ENCODE measurements around the gene FBXL17. TPM values are rescaled to one million over a fixed set of nuclear protein-coding genes. Genes with fewer than 3 reads are reported as not detected.

Gene FBXL17
- total RNA-seq, 1 experiment from 2014 or later = 5.3 TPM

DNA sequence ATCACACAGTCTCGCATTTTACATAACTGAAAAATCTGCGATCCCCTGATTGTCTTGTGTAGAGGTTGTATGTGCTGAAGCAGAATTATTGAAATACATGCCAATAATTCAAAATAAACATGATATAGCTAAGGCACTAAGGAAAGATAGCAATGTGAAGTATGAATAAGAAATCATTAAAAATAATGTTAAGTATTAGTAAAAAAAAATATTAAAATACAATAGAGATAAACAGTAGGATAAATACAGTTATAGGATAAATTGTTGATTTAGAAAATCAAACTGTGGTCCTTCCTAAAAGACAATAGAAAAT is 121.1 kb downstream of the FBXL17 start:
- Histone ChIP-seq H2BK15ac (ENCODE audit: low read depth, low read length) (no peak overlapping the region), H2BK12ac (ENCODE audit: insufficient read length, low read depth, low read length) (no peak overlapping the region), H4K91ac (ENCODE audit: insufficient read length, low read depth, low read length) (no peak overlapping the region), H2AFZ (ENCODE audit: low read length) (no peak overlapping the region), H3T11ph (ENCODE audit: low read length) (no peak overlapping the region), H3K23me2 (ENCODE audit: insufficient read length, low read depth, low read length, poor library complexity, severe bottlenecking) (no peaks in the 10 kb centered on the region), H2BK20ac (ENCODE audit: low read depth, low read length, poor library complexity, severe bottlenecking) (no peak overlapping the region), H3K56ac (ENCODE audit: insufficient read length, low read depth, low read length) (no peak overlapping the region), H3K23ac (ENCODE audit: insufficient read length, low read depth, low read length) (no peak overlapping the region), H4K20me1 (ENCODE audit: control insufficient read depth, insufficient read depth, insufficient read length) (no peaks in the 10 kb centered on the region), H3K4me1 (ENCODE audit: insufficient read depth, low read length) (no peaks in the 10 kb centered on the region), H3K9me3 (ENCODE audit: control insufficient read depth, low read depth, low read length) (no peaks in the 10 kb centered on the region), H3K27me3 (ENCODE audit: insufficient read depth, low read length) (no peaks in the 10 kb centered on the region), H3K27ac (ENCODE audit: insufficient read length, low read depth, low read length) (no peak overlapping the region), H2BK5ac (ENCODE audit: insufficient read length, low read length) (no peak overlapping the region), H3K18ac (ENCODE audit: insufficient read length, low read depth, low read length) (no peak overlapping the region), H3K79me2 (ENCODE audit: insufficient read depth, low read length) (0 out of 2 replicates have a peak, but pooled peaks cover 2% of the 10 kb centered on the region), H3K14ac (ENCODE audit: insufficient read depth, low read length) (no peak overlapping the region), H3K4ac (ENCODE audit: low read depth, low read length) (no peak overlapping the region), H2BK120ac (ENCODE audit: low read depth, low read length, poor library complexity, severe bottlenecking) (no peak overlapping the region), H3K4me2 (ENCODE audit: insufficient read depth, insufficient read length, low read length) (no peak overlapping the region), H3K9ac (ENCODE audit: extremely low read depth, insufficient read length, low read length) (no peak overlapping the region), H3K79me1 (ENCODE audit: insufficient read depth, low read depth, low read length, poor library complexity, severe bottlenecking) (no peaks in the 10 kb centered on the region), H2AK5ac (ENCODE audit: insufficient read length, low read length) (no peak overlapping the region), H4K8ac (replicated peaks; ENCODE audit: insufficient read length, low read depth, low read length) (no peak overlapping the region), H4K5ac (ENCODE audit: insufficient read length, low read depth, low read length) (no peak overlapping the region)
- WGBS (ENCODE audit: extremely low coverage, insufficient read length, low lambda C conversion rate) = no CpG with 5 or more reads among the region's 2 CpGs
- Mint-ChIP-seq H3K4me1 (peaks cover 10 to 11% of the 10 kb centered on the region in 2 experiments), H3K27me3 (ENCODE audit: low read depth) (no peaks in the 10 kb centered on the region), H3K36me3 (ENCODE audit: insufficient read depth in 1 of 3, low read depth in 3 of 3) (no peaks in the 10 kb centered on the region), H3K27ac (0 out of 7 replicates have a peak overlapping the region, but pooled peaks of 1 of the 3 experiments have one; percentile 56), H3K4me3 (no peak overlapping the region), H3K9me3 (no peaks in the 10 kb centered on the region)
- no peak for DNase-seq
- TF ChIP-seq, protein P1, sequence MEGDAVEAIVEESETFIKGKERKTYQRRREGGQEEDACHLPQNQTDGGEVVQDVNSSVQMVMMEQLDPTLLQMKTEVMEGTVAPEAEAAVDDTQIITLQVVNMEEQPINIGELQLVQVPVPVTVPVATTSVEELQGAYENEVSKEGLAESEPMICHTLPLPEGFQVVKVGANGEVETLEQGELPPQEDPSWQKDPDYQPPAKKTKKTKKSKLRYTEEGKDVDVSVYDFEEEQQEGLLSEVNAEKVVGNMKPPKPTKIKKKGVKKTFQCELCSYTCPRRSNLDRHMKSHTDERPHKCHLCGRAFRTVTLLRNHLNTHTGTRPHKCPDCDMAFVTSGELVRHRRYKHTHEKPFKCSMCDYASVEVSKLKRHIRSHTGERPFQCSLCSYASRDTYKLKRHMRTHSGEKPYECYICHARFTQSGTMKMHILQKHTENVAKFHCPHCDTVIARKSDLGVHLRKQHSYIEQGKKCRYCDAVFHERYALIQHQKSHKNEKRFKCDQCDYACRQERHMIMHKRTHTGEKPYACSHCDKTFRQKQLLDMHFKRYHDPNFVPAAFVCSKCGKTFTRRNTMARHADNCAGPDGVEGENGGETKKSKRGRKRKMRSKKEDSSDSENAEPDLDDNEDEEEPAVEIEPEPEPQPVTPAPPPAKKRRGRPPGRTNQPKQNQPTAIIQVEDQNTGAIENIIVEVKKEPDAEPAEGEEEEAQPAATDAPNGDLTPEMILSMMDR (conservative IDR thresholded peaks at IDR 0.05) = no peak; the same call in 2 of the 3 replicates
